ENCODE data around the gene MCM8.

MCM8 gene

GRCh38 chr20:5950271-5951031 lies at the start of gene MCM8, which contains the start of gene TRMT6:
MCM8 (plus strand) TSS chr20:5950652; CDS start chr20:5952016, 1,364 bp downstream.
TRMT6 (minus strand) TSS chr20:5950533; CDS start chr20:5950405, 128 bp downstream.
- ChIA-PET CTCF (interaction anchor here (1.5 to 2.4 kb wide), 2 partner anchors 125 to 422 kb away, joined by 4 to 13 read pairs; no protein-coding TSS in a partner anchor), POLR2A (no interaction called here)
- TF ChIP-seq CTCF (IDR thresholded peaks at IDR 0.05; ENCODE audit: insufficient read depth, low read length, missing control alignments), result no peak
- DNase-seq (ENCODE audit: low read depth, low spot score), result peak; percentile 66
- H3K4me3 ChIP-seq (ENCODE audit: low read depth, low read length), result peak within 1 kb of the TSS; percentile 94

GRCh38 chr20:5900908-5901307 lies 49.5 kb upstream of the MCM8 start:
- ChIA-PET POLR2A (no interaction called here), CTCF (no interaction called here)
- TF ChIP-seq CTCF (IDR thresholded peaks at IDR 0.05; ENCODE audit: insufficient read depth, low read length, missing control alignments), result no peak

GRCh38 chr20:5908981-5909380 lies 41.5 kb upstream of the MCM8 start:
- POLR2A ChIA-PET, result no interaction called here
- TF ChIP-seq CTCF (IDR thresholded peaks at IDR 0.05; ENCODE audit: insufficient read depth, low read length, missing control alignments), result no peak
- no peak overlapping the region for H3K4me3 ChIP-seq (ENCODE audit: low read depth, low read length)
- no peak for DNase-seq (ENCODE audit: low read depth, low spot score)
- CTCF ChIA-PET, result no interaction called here

More at GRCh38 chr20:5900908-5901307, 49.5 kb upstream of the MCM8 start:
- no peak for DNase-seq (ENCODE audit: low read depth, low spot score)
- no peak overlapping the region for H3K4me3 ChIP-seq (ENCODE audit: low read depth, low read length)

- no peak overlapping the region for H3K4me3 ChIP-seq (ENCODE audit: low read depth, low read length)
- CTCF ChIA-PET, result interaction anchor here (0.7 kb wide), 1 partner anchor 804 kb away, joined by 3 read pairs; no protein-coding TSS in a partner anchor
- POLR2A ChIA-PET, result no interaction called here
- DNase-seq (ENCODE audit: low read depth, low spot score), result no peak
- no peak for TF ChIP-seq CTCF (IDR thresholded peaks at IDR 0.05; ENCODE audit: insufficient read depth, low read length, missing control alignments)
Observed at GRCh38 chr20:5910186-5910585, 40.3 kb upstream of the MCM8 start.

GRCh38 chr20:5913166-5913565 lies 37.3 kb upstream of the MCM8 start:
- CTCF ChIA-PET, result interaction anchor here (1.1 kb wide), 1 partner anchor 18 kb away, joined by 3 read pairs; no protein-coding TSS in a partner anchor
- DNase-seq (ENCODE audit: low read depth, low spot score), result no peak
- H3K4me3 ChIP-seq (ENCODE audit: low read depth, low read length), result no peak overlapping the region
- POLR2A ChIA-PET, result no interaction called here
- TF ChIP-seq CTCF (IDR thresholded peaks at IDR 0.05; ENCODE audit: insufficient read depth, low read length, missing control alignments), result no peak

- ChIA-PET CTCF (interaction anchor here (0.7 to 1.3 kb wide), 2 partner anchors 18 to 669 kb away, joined by 3 read pairs; no protein-coding TSS in a partner anchor), POLR2A (no interaction called here)
- no peak for TF ChIP-seq CTCF (IDR thresholded peaks at IDR 0.05; ENCODE audit: insufficient read depth, low read length, missing control alignments)
- DNase-seq (ENCODE audit: low read depth, low spot score), result no peak
- no peak overlapping the region for H3K4me3 ChIP-seq (ENCODE audit: low read depth, low read length)
Observed at GRCh38 chr20:5914859-5915258, 35.6 kb upstream of the MCM8 start.

Measured in AG04449 (cell line).